Measurements from ENCODE around the gene RPP25.

Gene RPP25

DNA sequence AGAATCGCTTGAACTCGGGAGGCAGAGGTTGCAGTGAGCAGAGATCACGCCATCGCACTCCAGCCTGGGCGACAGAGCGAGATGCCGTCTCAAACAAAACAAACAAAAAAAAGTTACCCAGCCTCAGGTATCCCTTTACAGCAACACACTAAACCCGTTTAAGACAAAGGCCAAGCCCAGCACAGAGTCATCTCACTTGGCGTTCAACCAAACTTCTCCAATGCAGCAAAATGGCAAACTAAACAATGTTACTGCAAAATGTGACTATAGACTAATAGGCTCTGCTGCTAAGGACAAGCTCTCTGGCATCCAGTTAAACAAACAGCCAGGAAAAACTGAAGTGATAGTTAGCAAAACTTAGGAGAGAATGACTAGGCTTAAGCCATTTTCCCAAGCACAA lies 43.5 kb downstream of the RPP25 start:
- no peak for DNase-seq

DNA sequence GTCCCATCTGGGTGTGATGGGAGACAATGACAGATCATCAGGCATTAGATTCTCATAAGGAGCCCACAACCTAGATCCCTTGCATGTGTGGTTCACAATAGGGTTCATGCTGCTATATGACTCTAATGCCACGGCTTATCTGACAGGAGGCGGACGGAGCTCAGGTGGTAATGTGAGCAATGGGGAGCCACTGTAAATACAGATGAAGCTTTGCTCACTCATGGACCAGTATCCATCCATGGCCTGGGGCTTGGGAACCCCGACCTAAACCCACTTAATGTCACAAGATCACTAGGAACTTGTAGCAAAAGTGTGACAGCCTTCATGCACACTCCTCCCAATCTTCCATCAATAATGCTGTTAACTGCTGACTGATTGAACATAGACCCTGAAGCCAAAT lies 47.9 kb downstream of the RPP25 start:
- DNase-seq, result no peak

- DNase-seq, result no peak
Observed at GRCh38 chr15:74907163-74907870, 49.3 kb downstream of the RPP25 start.

GRCh38 chr15:74906450-74907162 lies 50.0 kb downstream of the RPP25 start, which contains the start of gene FAM219B:
FAM219B (minus strand) TSS chr15:74906851; CDS start chr15:74906800, 51 bp downstream.
- DNase-seq, result peak; percentile 94 to 98 (median 96)

GRCh38 chr15:74906067-74906449 lies 50.5 kb downstream of the RPP25 start:
- peak in 1 of 3 donors; percentile 27 for DNase-seq

All from suppressor macrophage treated with lipopolysaccharide for 1 hour (primary cell).